GM19452 (cell line): ENCODE data around the gene P2RY6.
"Not testable (repeated sequence)": the region's sequence is repeated elsewhere in the genome, so short reads cannot be mapped to it uniquely, and the experiment has no call there.

Source experiments
- ATAC-seq: cut with Tn5 transposase; IDR thresholded peaks from one replicate; pipeline ENCODE4 v1.9.1; 2021; ENCODE audit not compliant: unreplicated experiment

Gene P2RY6

GRCh38 chr11:73259406-73260126, 12.6 kb upstream of the P2RY6 start:
- ATAC-seq, result no peak

DNA sequence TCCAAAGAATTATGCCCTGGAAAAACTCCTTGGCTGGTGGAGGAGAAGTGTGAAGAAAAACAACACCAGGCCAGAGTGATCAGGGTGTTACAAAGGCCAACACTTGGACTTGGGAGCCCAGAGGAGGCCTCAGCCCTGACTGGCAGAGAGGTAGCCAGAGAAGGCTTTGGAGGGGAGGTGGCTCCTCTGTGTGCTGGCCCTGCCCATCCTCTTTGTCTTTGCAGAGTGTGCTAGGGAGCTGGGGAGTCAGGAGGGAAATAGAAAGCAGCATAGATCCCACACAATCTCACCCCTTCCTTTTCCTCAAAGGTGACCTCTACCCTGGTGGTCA, 12.0 kb upstream of the P2RY6 start:
- no peak for ATAC-seq

DNA sequence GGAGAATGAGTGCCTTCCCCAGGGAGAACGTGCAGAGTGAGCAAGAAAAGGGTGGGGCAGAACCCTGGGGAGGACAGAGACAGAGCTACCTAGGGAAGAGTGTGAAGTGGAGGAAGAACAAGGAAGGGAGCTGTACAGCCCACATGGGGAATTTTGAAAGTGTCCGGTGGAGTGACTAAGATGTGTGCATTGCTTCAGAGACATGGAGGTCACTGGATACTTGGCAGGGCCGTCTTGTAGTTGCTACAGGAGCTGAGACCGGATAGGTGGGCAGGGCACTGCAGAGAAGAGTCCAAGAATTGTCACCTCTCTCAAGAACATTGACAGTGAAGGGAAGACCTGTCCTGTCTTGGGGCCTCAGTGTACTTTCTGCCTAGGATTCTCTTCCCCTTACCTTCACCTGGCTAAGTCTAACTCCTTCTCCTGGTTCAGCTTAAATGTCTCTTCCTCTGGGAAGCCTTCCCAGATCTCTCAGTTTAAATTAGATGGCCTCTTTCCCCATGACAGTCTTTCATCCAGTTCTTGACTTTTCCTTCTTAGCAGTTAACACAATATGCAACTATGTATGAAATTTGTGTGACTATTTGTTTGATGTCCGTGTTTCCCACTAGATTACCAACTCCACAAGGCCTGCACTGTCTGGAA, 9.2 kb upstream of the P2RY6 start:
- ATAC-seq, result no peak

DNA sequence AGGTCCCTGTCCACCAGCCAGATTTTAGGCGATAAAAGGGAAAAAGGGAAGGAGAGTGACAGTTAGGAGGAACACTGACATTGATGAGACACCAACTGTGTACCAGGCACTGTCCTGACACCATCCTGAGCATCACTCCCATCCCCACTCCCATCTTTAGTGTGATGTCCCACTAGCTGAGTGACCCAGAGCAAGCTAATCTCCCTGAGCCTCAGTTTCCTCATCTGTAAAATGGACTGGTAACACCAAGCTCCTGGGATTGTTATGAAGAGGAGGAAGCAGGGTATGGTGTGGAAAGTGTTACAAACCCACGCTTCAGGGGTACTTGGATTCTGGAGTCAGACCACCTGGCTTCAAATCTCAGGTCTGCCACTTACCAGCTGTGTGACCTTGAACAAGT, 8.5 kb upstream of the P2RY6 start:
- no peak for ATAC-seq

DNA sequence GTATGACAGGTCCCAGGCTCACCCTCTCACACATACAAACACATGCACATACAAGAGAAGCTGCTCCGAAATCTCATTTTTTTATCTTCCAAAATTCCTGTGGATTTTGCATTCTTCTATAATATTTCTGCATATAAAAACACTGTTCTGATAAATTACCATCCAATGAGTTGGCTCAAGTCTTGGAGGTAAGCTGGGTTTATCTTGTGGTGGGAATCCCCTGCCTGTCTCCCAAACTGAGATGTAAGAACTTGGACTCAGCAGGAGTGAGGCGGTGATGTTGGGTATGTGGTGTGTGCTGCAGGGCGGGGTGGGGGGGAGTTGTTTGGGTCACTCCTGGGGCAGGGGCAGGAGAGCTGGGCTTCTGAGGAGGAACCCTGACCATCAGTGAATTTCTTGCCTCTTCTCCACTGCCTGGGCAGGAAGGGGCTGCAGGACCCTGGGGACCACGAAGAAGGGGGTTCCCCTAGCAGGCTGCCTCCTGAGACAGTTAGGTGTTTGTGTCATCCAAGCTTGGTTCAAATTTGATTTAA, 6.8 kb upstream of the P2RY6 start:
- no peak for ATAC-seq

DNA sequence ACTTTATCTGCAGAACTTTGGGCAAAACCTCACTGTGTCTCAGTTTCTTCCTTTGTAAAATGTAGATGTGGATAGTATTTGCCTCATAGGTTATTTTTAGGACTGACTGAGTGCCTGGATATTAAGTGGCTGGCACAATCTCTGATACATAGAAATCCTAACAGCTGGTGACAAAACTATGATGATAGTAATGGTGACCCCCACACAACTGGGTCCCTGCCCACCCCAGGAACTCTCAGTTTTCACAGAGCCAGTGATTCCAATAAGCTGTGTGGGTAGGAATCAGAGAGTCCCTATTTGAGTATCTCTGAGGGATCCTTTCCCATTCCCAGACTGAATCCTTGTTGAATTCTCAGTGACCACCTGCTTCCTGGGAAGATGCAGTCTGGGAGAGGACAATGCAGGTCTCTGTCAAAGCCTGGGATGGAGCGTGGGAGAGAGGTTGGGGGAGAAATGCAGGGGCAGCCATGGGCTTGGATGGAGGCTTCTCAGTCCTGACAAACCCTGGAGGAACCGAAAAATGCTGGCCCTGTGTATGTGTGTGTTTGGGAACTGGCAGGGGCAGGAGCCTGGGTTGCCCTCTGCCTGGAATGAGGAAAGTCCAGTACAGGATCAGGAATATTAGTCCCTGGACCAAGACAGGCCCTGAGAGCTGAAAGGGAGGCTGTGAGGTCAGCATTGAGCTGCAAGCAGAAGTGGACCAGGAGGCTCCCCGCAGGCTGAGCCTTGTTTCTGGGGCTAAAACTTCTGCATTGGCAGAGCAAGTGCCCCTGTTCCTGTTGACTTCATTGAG, 6.1 kb upstream of the P2RY6 start:
- ATAC-seq, result no peak

- no peak for ATAC-seq
Observed at GRCh38 chr11:73266646-73267020, 5.5 kb upstream of the P2RY6 start.

DNA sequence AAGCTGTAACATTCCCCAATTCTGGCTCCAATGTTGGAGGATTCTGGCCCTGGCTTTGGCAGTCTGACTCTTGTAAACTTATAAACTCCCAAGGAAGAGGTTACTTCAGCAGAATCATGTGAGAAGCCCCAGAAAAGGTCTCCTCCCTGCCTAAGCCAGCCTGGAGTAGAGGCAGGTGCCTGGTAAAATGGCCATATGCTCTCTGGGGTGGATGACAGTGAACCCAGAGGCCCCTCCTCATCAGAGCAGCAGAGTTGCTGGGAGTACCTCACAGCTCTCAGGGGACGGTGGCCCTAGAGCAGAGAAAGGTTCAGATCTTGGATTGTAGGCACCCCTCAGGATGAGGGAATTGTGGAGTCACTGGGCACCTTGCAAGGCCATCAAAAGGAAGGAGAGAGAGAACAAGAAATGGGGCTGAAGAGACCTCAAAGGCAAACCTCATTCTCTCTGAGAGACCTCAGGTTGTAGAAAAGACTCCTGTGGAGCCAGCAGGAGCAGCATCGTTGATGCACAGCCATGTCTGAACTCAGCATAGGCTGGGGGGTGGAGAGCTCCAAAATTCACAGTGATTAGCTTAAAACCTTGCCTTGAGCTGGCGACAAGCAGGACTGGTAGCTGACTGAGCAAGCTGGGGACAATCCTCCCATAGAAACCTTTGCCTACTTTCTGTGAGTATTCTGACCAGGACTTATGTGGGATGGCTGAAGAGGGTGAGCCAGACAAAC, 4.9 kb upstream of the P2RY6 start:
- no peak for ATAC-seq

DNA sequence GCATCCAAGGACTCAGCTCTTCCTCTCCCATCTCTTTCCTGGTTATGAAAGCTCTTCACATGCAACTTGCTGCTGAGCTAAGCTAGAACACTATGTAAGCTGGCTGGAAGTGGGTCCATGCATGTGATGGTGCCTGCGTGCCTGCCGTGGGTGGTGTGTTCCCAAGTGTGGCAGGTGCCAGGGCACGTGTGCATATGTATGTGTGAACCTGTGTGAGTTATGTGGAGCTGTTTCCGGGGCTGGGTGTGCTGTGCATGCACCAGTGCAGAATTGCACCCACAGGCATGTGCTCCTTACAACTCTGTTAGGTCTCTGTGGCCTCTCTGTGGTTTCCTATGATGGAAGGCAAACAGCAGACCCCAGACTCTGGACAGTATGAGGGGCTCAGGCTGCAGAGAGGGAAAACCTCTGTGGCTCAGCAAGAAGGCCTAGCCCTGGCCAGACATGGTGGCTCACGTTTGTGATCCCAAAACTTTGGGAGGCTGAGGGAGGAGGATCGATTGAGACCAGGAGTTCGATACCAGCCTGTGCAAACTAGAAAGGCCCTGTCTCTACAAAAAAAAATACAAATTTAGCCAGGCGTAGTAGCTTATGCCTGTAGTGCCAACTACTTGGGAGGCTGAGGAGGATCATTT, 4.1 kb upstream of the P2RY6 start:
- no peak for ATAC-seq

DNA sequence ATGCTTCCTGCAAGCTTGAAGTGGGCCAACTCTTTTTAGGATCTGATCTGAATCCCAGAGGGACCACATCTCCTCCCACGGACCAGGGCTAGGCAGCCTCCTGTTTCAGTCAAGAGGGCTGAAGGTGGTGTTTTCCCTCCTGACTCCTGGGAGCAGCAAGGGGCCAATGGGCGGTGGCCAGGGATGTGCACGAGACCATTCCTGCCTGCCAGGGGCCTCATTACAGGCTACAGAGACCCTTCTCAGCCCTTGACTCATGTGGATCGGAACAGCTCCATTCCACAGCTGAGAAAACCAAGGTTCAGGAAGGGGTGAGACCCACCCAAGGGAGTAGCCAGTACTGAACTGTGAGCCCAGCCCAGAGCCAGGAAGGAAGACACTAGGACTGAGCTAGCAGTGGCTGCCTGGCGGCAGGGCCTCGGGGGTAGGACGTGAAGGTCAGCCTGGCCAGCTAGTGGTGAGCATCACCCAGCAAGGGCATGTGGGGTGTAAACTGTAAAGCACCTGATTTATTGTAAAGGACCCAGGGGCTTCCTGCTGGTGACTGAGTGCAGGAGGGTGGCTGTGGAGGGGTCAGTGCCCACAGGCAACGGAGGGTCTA, 3.4 kb upstream of the P2RY6 start:
- ATAC-seq, result no peak

DNA sequence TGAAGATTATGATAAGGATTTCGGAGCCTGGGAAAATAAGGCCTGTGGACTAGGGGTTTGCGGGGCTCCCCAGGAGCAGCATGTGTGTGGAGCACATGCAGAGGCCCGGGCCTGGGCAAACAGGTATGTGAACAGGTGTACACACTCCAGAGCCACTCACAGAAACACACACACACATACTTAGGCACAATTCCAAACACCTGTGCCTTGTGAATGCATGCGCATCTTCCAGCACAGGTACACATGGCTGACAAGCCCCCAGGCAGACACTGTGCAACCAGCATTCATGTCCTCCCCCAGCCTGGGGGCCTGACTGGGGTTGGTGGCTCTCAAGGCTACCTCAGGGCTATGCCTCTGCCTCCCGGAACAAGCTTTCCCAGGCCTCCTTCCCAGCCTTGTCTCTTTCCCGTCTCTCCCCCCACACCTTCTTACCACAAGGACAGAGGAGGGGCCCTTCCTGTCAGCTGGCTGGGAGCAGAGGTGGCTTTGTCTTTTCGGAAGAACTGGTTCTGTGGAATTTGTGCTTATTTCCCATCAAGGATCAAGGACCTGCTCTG, 2.6 kb upstream of the P2RY6 start:
- ATAC-seq, result no peak

- no peak for ATAC-seq
Observed at GRCh38 chr11:73270016-73270854, 1.9 kb upstream of the P2RY6 start.

DNA sequence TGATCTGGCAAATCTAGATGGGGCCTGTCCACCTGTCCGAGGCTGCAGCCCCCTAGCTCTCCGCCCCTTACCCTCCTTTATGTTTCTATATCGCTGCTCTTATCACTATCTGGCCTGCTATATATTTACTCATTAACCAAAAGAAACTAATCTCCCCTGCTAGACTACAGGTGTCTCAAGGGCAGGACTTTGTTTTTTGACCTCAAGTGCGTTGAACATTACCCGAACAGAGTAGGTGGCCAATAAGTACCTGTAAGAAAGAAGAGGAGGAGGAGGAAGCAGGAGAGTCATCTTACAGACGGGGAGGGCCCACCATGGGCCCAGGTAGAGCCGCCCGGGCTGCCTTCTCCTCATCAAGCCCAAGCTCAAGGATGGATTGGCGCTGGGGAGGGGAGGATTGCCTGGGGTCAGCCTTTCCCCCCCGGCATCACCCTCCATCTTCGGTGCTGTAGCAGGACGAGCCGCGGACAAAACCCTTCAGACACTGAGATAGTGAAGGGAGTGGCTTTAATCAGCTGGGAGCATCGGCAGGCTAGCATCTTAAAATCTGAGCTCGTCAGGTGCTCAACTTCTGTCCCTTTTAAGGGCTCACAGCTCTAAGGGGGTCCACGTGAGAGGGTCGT, 1.2 kb upstream of the P2RY6 start:
- no peak for ATAC-seq

DNA sequence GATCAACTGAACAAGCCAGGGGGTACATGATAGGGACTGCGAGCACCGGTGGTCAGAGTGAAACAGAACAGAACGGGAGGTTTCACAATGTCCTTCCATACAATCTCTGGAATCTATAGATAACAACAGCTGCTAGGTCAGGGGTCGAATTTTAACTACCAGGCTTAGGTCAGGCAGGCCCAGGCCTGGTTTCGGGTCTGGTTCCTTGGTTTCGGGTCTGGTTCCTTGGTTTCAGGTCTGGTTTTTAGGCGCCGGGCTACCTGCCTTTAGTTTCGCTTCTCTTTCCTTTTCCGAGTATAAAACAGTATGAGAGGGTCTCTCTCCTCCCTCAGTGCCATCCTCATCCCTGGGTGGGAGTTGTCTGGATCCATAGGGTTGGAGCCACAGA, 666 bp upstream of the P2RY6 start:
- not testable (repeated sequence) for ATAC-seq

GRCh38 chr11:73272680-73273038, 521 bp downstream of the P2RY6 start:
- no peak for ATAC-seq

DNA sequence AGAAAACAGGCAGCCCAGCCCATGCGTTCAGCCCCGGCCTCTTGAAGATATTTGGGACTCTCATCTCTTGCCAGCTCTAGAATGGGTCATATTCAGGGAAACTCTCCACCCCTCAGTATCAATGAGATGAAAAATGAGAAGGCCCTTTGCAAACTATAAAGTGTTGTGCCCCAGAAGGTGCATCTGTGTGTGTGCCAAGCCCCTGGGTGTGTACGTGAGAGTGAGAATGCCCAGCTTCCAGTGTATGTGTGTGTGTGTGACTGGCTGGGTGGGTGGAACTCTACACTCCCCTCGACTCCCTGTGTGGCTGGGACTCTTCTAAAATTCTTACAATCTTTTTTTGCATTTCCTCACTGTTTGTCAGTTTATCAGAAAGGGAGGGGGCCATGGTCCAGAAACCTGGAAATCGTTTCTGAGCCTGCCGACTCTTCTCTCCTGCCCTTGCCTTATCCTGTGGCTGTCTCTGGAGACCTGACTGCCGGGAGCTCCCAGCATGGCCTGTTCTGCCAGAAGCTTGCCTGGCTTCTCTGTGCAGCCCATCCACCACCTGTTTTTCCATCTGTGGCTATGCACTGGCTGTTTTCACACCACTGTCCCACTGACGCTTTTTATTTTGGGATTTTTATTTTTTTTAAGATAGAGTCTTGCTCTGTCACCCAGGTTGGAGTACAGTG, 1.2 kb downstream of the P2RY6 start:
- no peak for ATAC-seq

GRCh38 chr11:73274191-73274590, 2.1 kb downstream of the P2RY6 start:
- not testable (repeated sequence) for ATAC-seq

DNA sequence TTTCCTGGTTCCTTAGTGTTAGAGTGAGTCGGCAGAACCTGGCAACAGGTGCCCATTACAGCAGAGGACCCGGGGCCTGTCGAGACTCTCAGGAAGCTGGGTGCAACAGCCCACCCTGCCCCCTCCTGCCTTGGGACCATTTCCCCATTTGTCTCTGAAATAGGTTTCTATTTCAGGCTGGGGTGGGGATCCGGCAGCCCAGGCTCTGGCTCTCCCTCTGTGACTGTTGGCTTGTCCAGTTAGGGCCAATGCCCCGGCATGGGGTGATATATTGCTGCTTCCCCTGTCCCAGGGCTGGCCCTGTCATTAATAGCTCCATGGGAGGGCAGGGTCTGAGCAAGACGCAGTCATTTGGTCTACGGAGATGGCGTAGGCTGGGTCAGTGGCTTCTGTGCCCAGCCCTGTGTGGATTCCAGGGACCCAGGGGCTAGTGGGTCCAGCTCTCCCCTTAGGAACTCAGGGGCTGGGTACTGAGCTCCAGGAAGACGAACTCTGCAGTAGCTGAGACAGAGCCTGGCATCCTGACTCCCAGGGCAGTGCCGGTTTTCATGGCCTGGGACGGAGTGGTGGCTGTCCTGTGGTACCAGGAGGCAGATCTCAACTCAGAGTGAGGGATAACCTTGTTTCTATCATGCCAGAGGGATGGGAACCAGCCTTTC, 2.7 kb downstream of the P2RY6 start:
- no peak for ATAC-seq
